CD14-positive monocyte (primary cell): ENCODE results near the gene SCUBE2. TPM values are rescaled to one million over a fixed set of nuclear protein-coding genes. Genes with fewer than 3 reads are reported as not detected.

ENCODE experiments used
- DNase-seq, 3 donors: peaks; one replicate each; pipeline ENCODE4 v3.0.0-alpha.2; 2011 to 2022
- H2AFZ ChIP-seq: 2 replicates; pipeline ENCODE4 v1.6.0; 2012; ENCODE audit warnings: mild to moderate bottlenecking, low read depth, low read length, inconsistent platforms; ENCODE audit not compliant: insufficient read depth, poor library complexity, severe bottlenecking
- H3K27ac ChIP-seq, 2 donors: 1 replicate in 1 of 2; 2 replicates in 1 of 2; pipeline ENCODE4 v1.5.1; 2012 to 2013; ENCODE audit warnings: low read length in 2 of 2, control low read depth in 1 of 2, inconsistent platforms in 1 of 2, low read depth in 1 of 2, mild to moderate bottlenecking in 1 of 2
- H3K27me3 ChIP-seq, 2 donors: one replicate each; pipeline versions ENCODE4 v1.6.0 to v1.6.1; 2011 to 2013; ENCODE audit warnings: low read length in 2 of 2; ENCODE audit not compliant: control insufficient read depth in 2 of 2, insufficient read depth in 2 of 2
- H3K36me3 ChIP-seq, 2 donors: replicated peaks in 1 of 2; 1 replicate in 1 of 2; 2 replicates in 1 of 2; pipeline versions ENCODE4 v1.5.1 to v1.6.1; 2012 to 2013; ENCODE audit warnings: low read length in 2 of 2, control low read depth in 1 of 2, inconsistent platforms in 1 of 2, mild to moderate bottlenecking in 1 of 2; ENCODE audit not compliant: insufficient read depth in 2 of 2, control insufficient read depth in 1 of 2
- H3K4me1 ChIP-seq, 2 donors: 1 replicate in 1 of 2; 2 replicates in 1 of 2; pipeline versions ENCODE4 v1.5.1 to v1.6.1; 2012 to 2013; ENCODE audit warnings: low read length in 2 of 2, control low read depth in 1 of 2, inconsistent platforms in 1 of 2, mild to moderate bottlenecking in 1 of 2, moderate library complexity in 1 of 2; ENCODE audit not compliant: insufficient read depth in 2 of 2, control insufficient read depth in 1 of 2
- H3K4me2 ChIP-seq: replicated peaks from 2 replicates; pipeline ENCODE3; 2012; ENCODE audit warnings: low read length, moderate library complexity, mild to moderate bottlenecking; ENCODE audit not compliant: poor library complexity, severe bottlenecking; ENCODE audit errors: extremely low read depth
- H3K4me3 ChIP-seq, 3 experiments: fragments of 200-600 bp in 1 of 3; sonication (generic) in 1 of 3; replicated peaks in 1 of 3; 1 replicate in 2 of 3; 2 replicates in 1 of 3; pipeline ENCODE4 v1.5.1; 2011 to 2013; ENCODE audit warnings: low read length in 3 of 3, mild to moderate bottlenecking in 3 of 3, control low read depth in 2 of 3, low read depth in 2 of 3, inconsistent platforms in 1 of 3, moderate library complexity in 1 of 3
- H3K79me2 ChIP-seq: 2 replicates; pipeline ENCODE4 v1.6.0; 2012; ENCODE audit warnings: mild to moderate bottlenecking, control low read depth, inconsistent platforms, low read length, moderate library complexity; ENCODE audit not compliant: insufficient read depth
- H3K9ac ChIP-seq: 2 replicates; pipeline ENCODE4 v1.6.0; 2017; ENCODE audit warnings: low read length, mild to moderate bottlenecking; ENCODE audit not compliant: insufficient read depth, poor library complexity, severe bottlenecking
- H3K9me3 ChIP-seq, 2 donors: replicated peaks in 1 of 2; 1 replicate in 1 of 2; 2 replicates in 1 of 2; pipeline versions ENCODE4 v1.5.1 to v1.6.1; 2012 to 2013; ENCODE audit warnings: low read length in 2 of 2, control low read depth in 1 of 2; ENCODE audit not compliant: control insufficient read depth in 1 of 2, insufficient read depth in 1 of 2
- H4K20me1 ChIP-seq: 2 replicates; pipeline ENCODE4 v1.6.0; 2012; ENCODE audit warnings: mild to moderate bottlenecking, low read length, control low read depth, moderate library complexity; ENCODE audit not compliant: insufficient read depth
- H3K27ac Mint-ChIP-seq, 7 donors: one replicate each; pipeline ENCODE4 v1.8.0; 2020; ENCODE audit warnings: mild to moderate bottlenecking in 7 of 7, mixed read lengths in 7 of 7, moderate library complexity in 6 of 7, inconsistent platforms in 2 of 7
- H3K27me3 Mint-ChIP-seq, 3 donors: one replicate each; pipeline ENCODE4 v1.8.0; 2021 to 2022; ENCODE audit warnings: low read depth in 3 of 3, mild to moderate bottlenecking in 3 of 3, mixed read lengths in 3 of 3, moderate library complexity in 3 of 3, inconsistent platforms in 1 of 3
- H3K36me3 Mint-ChIP-seq, 2 donors: one replicate each; pipeline ENCODE4 v1.8.0; 2020; ENCODE audit warnings: mixed read lengths in 2 of 2, inconsistent platforms in 1 of 2, mild to moderate bottlenecking in 1 of 2
- H3K4me1 Mint-ChIP-seq: one replicate; pipeline ENCODE4 v1.8.0; 2020; ENCODE audit warnings: mild to moderate bottlenecking, mixed read lengths
- H3K4me3 Mint-ChIP-seq, 2 donors: one replicate each; pipeline ENCODE4 v1.8.0; 2020; ENCODE audit warnings: mild to moderate bottlenecking in 2 of 2, mixed read lengths in 2 of 2, moderate library complexity in 1 of 2
- H3K9me3 Mint-ChIP-seq, 7 donors: one replicate each; pipeline ENCODE4 v1.8.0; 2020 to 2022; ENCODE audit warnings: mixed read lengths in 7 of 7, mild to moderate bottlenecking in 6 of 7, moderate library complexity in 6 of 7, inconsistent platforms in 2 of 7
- WGBS: methylation state at CpG from one replicate; pipeline ENCODE4 v1.1.5; 2013; ENCODE audit warnings: missing lambda C conversion rate; ENCODE audit not compliant: insufficient coverage; 5-methylcytosine and 5-hydroxymethylcytosine counted together
- intact Hi-C, 2 donors: fragments of 100-400 bp; cut with micrococcal nuclease; formaldehyde crosslinking; loops; one replicate each; pipeline versions ENCODE4 v1.15.0 to v1.15.1; 2023
- polyA plus RNA-seq, 3 donors: library from polyadenylated mRNA; depleted of rRNA in 1 of 3; unstranded in 2 of 3; stranded (reverse) in 1 of 3; fragments of 300-500 nt in 2 of 3; fragments of >200 nt in 1 of 3; fragmentation: Illumina TruSeq in 2 of 3; gene quantifications; 1 replicate in 2 of 3; 2 replicates in 1 of 3; pipeline ENCODE4 v1.2.3, GENCODE V29; 2012 to 2021
- TF ChIP-seq, protein P1 (sequence below): fragments of 200-600 bp; IDR thresholded peaks from one replicate; pipeline ENCODE4 v1.8.0; 2022; ENCODE audit warnings: antibody characterized with exemption, mild to moderate bottlenecking

The SCUBE2 gene
- polyA plus RNA-seq, 3 donors: 0.21 to 0.36 TPM; not detected in 1

DNA sequence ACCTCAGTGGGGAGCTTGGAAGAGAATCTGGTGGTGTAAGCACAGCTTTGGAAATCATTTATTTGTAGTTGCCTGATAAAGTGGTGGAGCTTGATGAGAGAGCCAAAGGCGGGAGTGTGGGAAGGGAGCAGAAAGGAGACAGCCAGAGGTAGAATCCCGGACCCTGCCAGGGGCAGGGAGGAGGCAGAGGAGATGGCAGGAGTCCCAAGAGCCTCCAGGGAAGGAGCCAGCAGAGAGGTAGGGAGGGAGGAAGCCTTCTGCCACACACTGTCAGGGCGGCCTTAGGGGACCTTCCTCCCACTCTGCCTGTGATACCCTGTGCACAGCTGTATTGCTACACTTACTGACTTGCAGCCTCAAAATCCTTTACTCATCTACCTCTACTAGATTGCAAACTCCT, 15.4 kb downstream of the SCUBE2 start:
- no peaks in the 10 kb centered on the region for H3K27me3 ChIP-seq
- no peaks in the 10 kb centered on the region for H3K9me3 ChIP-seq
- peaks cover 9 to 10% (median 10%) of the 10 kb centered on the region in 3 donors for H3K27me3 Mint-ChIP-seq
- intact Hi-C loops: no loop called here
- no peak overlapping the region for H3K27ac ChIP-seq
- H3K79me2 ChIP-seq: no peaks in the 10 kb centered on the region
- TF ChIP-seq, protein P1, sequence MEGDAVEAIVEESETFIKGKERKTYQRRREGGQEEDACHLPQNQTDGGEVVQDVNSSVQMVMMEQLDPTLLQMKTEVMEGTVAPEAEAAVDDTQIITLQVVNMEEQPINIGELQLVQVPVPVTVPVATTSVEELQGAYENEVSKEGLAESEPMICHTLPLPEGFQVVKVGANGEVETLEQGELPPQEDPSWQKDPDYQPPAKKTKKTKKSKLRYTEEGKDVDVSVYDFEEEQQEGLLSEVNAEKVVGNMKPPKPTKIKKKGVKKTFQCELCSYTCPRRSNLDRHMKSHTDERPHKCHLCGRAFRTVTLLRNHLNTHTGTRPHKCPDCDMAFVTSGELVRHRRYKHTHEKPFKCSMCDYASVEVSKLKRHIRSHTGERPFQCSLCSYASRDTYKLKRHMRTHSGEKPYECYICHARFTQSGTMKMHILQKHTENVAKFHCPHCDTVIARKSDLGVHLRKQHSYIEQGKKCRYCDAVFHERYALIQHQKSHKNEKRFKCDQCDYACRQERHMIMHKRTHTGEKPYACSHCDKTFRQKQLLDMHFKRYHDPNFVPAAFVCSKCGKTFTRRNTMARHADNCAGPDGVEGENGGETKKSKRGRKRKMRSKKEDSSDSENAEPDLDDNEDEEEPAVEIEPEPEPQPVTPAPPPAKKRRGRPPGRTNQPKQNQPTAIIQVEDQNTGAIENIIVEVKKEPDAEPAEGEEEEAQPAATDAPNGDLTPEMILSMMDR: no peak
- no peaks in the 10 kb centered on the region for H3K36me3 Mint-ChIP-seq
- H3K36me3 ChIP-seq: no peaks in the 10 kb centered on the region
- peaks cover 3% of the 10 kb centered on the region for H3K4me1 Mint-ChIP-seq
- WGBS: 100% methylated on average over 1 of the region's 3 CpGs
- H3K4me3 Mint-ChIP-seq: no peak overlapping the region
- H2AFZ ChIP-seq: no peak overlapping the region
- DNase-seq: no peak
- H3K4me1 ChIP-seq: no peaks in the 10 kb centered on the region
- no peaks in the 10 kb centered on the region for H3K9me3 Mint-ChIP-seq
- H4K20me1 ChIP-seq: no peaks in the 10 kb centered on the region
- H3K4me3 ChIP-seq: no peak overlapping the region
- peak overlapping the region in 1 of 7 donors; percentile 35 for H3K27ac Mint-ChIP-seq
- H3K4me2 ChIP-seq: no peak overlapping the region
- no peak overlapping the region for H3K9ac ChIP-seq

DNA sequence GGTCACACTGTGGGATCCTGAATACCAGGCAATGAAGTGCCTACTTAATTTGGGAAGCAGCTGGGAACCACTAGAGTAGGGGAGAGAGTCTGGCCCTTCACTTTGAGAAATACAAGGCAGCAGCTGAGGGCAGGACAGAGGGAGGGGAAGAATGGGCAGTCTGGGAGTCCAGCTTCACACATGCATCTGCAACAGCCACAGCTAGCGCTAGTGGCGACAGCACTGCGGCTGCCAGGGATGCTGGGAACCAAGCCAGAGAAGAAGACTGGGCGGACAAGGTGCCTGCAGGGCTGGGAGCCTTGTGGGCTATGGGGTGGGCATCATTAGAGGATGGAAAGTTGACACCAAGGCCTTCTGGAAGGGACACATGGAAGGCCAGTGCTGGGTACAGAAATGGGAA, 15.8 kb downstream of the SCUBE2 start:
- H3K27me3 Mint-ChIP-seq: peaks cover 9 to 10% (median 10%) of the 10 kb centered on the region in 3 donors
- TF ChIP-seq, protein P1: no peak

More for the DNA sequence above, 15.8 kb downstream of the SCUBE2 start:
- Histone ChIP-seq H3K4me1 (no peaks in the 10 kb centered on the region), H3K4me3 (no peak overlapping the region), H3K27ac (no peak overlapping the region), H4K20me1 (no peaks in the 10 kb centered on the region), H3K36me3 (no peaks in the 10 kb centered on the region), H3K9me3 (no peaks in the 10 kb centered on the region), H3K79me2 (no peaks in the 10 kb centered on the region), H2AFZ (no peak overlapping the region), H3K27me3 (no peaks in the 10 kb centered on the region), H3K4me2 (no peak overlapping the region), H3K9ac (no peak overlapping the region)
- Mint-ChIP-seq H3K4me1 (peaks cover 3% of the 10 kb centered on the region), H3K36me3 (no peaks in the 10 kb centered on the region), H3K27ac (peak overlapping the region in 1 of 7 donors; percentile 35), H3K9me3 (no peaks in the 10 kb centered on the region), H3K4me3 (no peak overlapping the region)
- intact Hi-C loops: no loop called here
- WGBS: 93% methylated on average over 4 of the region's 4 CpGs
- DNase-seq: no peak
